NCI-H526 (cell line): ENCODE data around the gene C2CD3.
"Not testable (repeated sequence)": the region's sequence is repeated elsewhere in the genome, so short reads cannot be mapped to it uniquely, and the experiment has no call there.

Source experiments
- DNase-seq, 2 experiments: peaks; one replicate each; lab custom pipeline; 2025; lab: John Stamatoyannopoulos, UW

Gene C2CD3

GRCh38 chr11:74162681-74163467 lies 7.9 kb downstream of the C2CD3 start:
- DNase-seq: peak in 1 of 2 experiments; percentile 41

GRCh38 chr11:74159642-74160041 lies 11.2 kb downstream of the C2CD3 start:
- no peak for DNase-seq

- peak; percentile 97 for DNase-seq
Measured at GRCh38 chr11:74157169-74157568, 13.6 kb downstream of the C2CD3 start.

GRCh38 chr11:74154620-74155281 lies 16.1 kb downstream of the C2CD3 start:
- peak in 1 of 2 experiments; percentile 14 for DNase-seq

GRCh38 chr11:74153224-74153623 lies 17.6 kb downstream of the C2CD3 start:
- DNase-seq: no peak

- DNase-seq: no peak
Measured at GRCh38 chr11:74147199-74147929, 23.4 kb downstream of the C2CD3 start.

GRCh38 chr11:74144592-74144991 lies 26.2 kb downstream of the C2CD3 start:
- no peak for DNase-seq

GRCh38 chr11:74142624-74143023 lies 28.2 kb downstream of the C2CD3 start:
- no peak for DNase-seq

GRCh38 chr11:74141908-74142307 lies 28.9 kb downstream of the C2CD3 start:
- DNase-seq: no peak

- peak in 1 of 2 experiments; percentile 64 for DNase-seq
Measured at GRCh38 chr11:74141241-74141695, 29.5 kb downstream of the C2CD3 start.

- DNase-seq: not testable (repeated sequence)
Measured at GRCh38 chr11:74139919-74140431, 30.8 kb downstream of the C2CD3 start.

GRCh38 chr11:74139151-74139918 lies 31.5 kb downstream of the C2CD3 start:
- DNase-seq: no peak

- no peak for DNase-seq
Measured at GRCh38 chr11:74138572-74138971, 32.2 kb downstream of the C2CD3 start.

GRCh38 chr11:74138021-74138420 lies 32.8 kb downstream of the C2CD3 start:
- DNase-seq: no peak

GRCh38 chr11:74135127-74135840 lies 35.5 kb downstream of the C2CD3 start:
- no peak for DNase-seq

GRCh38 chr11:74134661-74135060 lies 36.1 kb downstream of the C2CD3 start:
- no peak for DNase-seq

GRCh38 chr11:74133436-74133835 lies 37.4 kb downstream of the C2CD3 start:
- DNase-seq: no peak

- DNase-seq: no peak
Measured at GRCh38 chr11:74132833-74133232, 38.0 kb downstream of the C2CD3 start.

- not testable (repeated sequence) for DNase-seq
Measured at GRCh38 chr11:74129121-74129520, 41.7 kb downstream of the C2CD3 start.

- no peak for DNase-seq
Measured at GRCh38 chr11:74123008-74123448, 47.8 kb downstream of the C2CD3 start.

GRCh38 chr11:74121804-74122203 lies 49.0 kb downstream of the C2CD3 start:
- no peak for DNase-seq
